CD14-positive monocyte (primary cell): Measurements from ENCODE around the gene ARMC8. TPM values are rescaled to one million over a fixed set of nuclear protein-coding genes. Genes with fewer than 3 reads are reported as not detected.
A peak's percentile ranks its signal among the peaks of the same experiment; 100 is the strongest.

Source experiments
- DNase-seq, 3 donors: peaks; one replicate each; pipeline ENCODE4 v3.0.0-alpha.2; 2011 to 2022
- H2AFZ ChIP-seq: 2 replicates; pipeline ENCODE4 v1.6.0; 2012; ENCODE audit warnings: mild to moderate bottlenecking, low read depth, low read length, inconsistent platforms; ENCODE audit not compliant: insufficient read depth, poor library complexity, severe bottlenecking
- H3K27ac ChIP-seq, 2 donors: 1 replicate in 1 of 2; 2 replicates in 1 of 2; pipeline ENCODE4 v1.5.1; 2012 to 2013; ENCODE audit warnings: low read length in 2 of 2, control low read depth in 1 of 2, inconsistent platforms in 1 of 2, low read depth in 1 of 2, mild to moderate bottlenecking in 1 of 2
- H3K27me3 ChIP-seq, 2 donors: one replicate each; pipeline versions ENCODE4 v1.6.0 to v1.6.1; 2011 to 2013; ENCODE audit warnings: low read length in 2 of 2; ENCODE audit not compliant: control insufficient read depth in 2 of 2, insufficient read depth in 2 of 2
- H3K36me3 ChIP-seq, 2 donors: replicated peaks in 1 of 2; 1 replicate in 1 of 2; 2 replicates in 1 of 2; pipeline versions ENCODE4 v1.5.1 to v1.6.1; 2012 to 2013; ENCODE audit warnings: low read length in 2 of 2, control low read depth in 1 of 2, inconsistent platforms in 1 of 2, mild to moderate bottlenecking in 1 of 2; ENCODE audit not compliant: insufficient read depth in 2 of 2, control insufficient read depth in 1 of 2
- H3K4me1 ChIP-seq, 2 donors: 1 replicate in 1 of 2; 2 replicates in 1 of 2; pipeline versions ENCODE4 v1.5.1 to v1.6.1; 2012 to 2013; ENCODE audit warnings: low read length in 2 of 2, control low read depth in 1 of 2, inconsistent platforms in 1 of 2, mild to moderate bottlenecking in 1 of 2, moderate library complexity in 1 of 2; ENCODE audit not compliant: insufficient read depth in 2 of 2, control insufficient read depth in 1 of 2
- H3K4me2 ChIP-seq: replicated peaks from 2 replicates; pipeline ENCODE3; 2012; ENCODE audit warnings: low read length, moderate library complexity, mild to moderate bottlenecking; ENCODE audit not compliant: poor library complexity, severe bottlenecking; ENCODE audit errors: extremely low read depth
- H3K4me3 ChIP-seq, 3 experiments: fragments of 200-600 bp in 1 of 3; sonication (generic) in 1 of 3; replicated peaks in 1 of 3; 1 replicate in 2 of 3; 2 replicates in 1 of 3; pipeline ENCODE4 v1.5.1; 2011 to 2013; ENCODE audit warnings: low read length in 3 of 3, mild to moderate bottlenecking in 3 of 3, control low read depth in 2 of 3, low read depth in 2 of 3, inconsistent platforms in 1 of 3, moderate library complexity in 1 of 3
- H3K79me2 ChIP-seq: 2 replicates; pipeline ENCODE4 v1.6.0; 2012; ENCODE audit warnings: mild to moderate bottlenecking, control low read depth, inconsistent platforms, low read length, moderate library complexity; ENCODE audit not compliant: insufficient read depth
- H3K9ac ChIP-seq: 2 replicates; pipeline ENCODE4 v1.6.0; 2017; ENCODE audit warnings: low read length, mild to moderate bottlenecking; ENCODE audit not compliant: insufficient read depth, poor library complexity, severe bottlenecking
- H3K9me3 ChIP-seq, 2 donors: replicated peaks in 1 of 2; 1 replicate in 1 of 2; 2 replicates in 1 of 2; pipeline versions ENCODE4 v1.5.1 to v1.6.1; 2012 to 2013; ENCODE audit warnings: low read length in 2 of 2, control low read depth in 1 of 2; ENCODE audit not compliant: control insufficient read depth in 1 of 2, insufficient read depth in 1 of 2
- H4K20me1 ChIP-seq: 2 replicates; pipeline ENCODE4 v1.6.0; 2012; ENCODE audit warnings: mild to moderate bottlenecking, low read length, control low read depth, moderate library complexity; ENCODE audit not compliant: insufficient read depth
- H3K27ac Mint-ChIP-seq, 7 donors: one replicate each; pipeline ENCODE4 v1.8.0; 2020; ENCODE audit warnings: mild to moderate bottlenecking in 7 of 7, mixed read lengths in 7 of 7, moderate library complexity in 6 of 7, inconsistent platforms in 2 of 7
- H3K27me3 Mint-ChIP-seq, 3 donors: one replicate each; pipeline ENCODE4 v1.8.0; 2021 to 2022; ENCODE audit warnings: low read depth in 3 of 3, mild to moderate bottlenecking in 3 of 3, mixed read lengths in 3 of 3, moderate library complexity in 3 of 3, inconsistent platforms in 1 of 3
- H3K36me3 Mint-ChIP-seq, 2 donors: one replicate each; pipeline ENCODE4 v1.8.0; 2020; ENCODE audit warnings: mixed read lengths in 2 of 2, inconsistent platforms in 1 of 2, mild to moderate bottlenecking in 1 of 2
- H3K4me1 Mint-ChIP-seq: one replicate; pipeline ENCODE4 v1.8.0; 2020; ENCODE audit warnings: mild to moderate bottlenecking, mixed read lengths
- H3K4me3 Mint-ChIP-seq, 2 donors: one replicate each; pipeline ENCODE4 v1.8.0; 2020; ENCODE audit warnings: mild to moderate bottlenecking in 2 of 2, mixed read lengths in 2 of 2, moderate library complexity in 1 of 2
- H3K9me3 Mint-ChIP-seq, 7 donors: one replicate each; pipeline ENCODE4 v1.8.0; 2020 to 2022; ENCODE audit warnings: mixed read lengths in 7 of 7, mild to moderate bottlenecking in 6 of 7, moderate library complexity in 6 of 7, inconsistent platforms in 2 of 7
- CTCF ChIP-seq: fragments of 200-600 bp; IDR thresholded peaks from one replicate; pipeline ENCODE4 v1.8.0; 2022; ENCODE audit warnings: antibody characterized with exemption, mild to moderate bottlenecking
- WGBS: methylation state at CpG from one replicate; pipeline ENCODE4 v1.1.5; 2013; ENCODE audit warnings: missing lambda C conversion rate; ENCODE audit not compliant: insufficient coverage; 5-methylcytosine and 5-hydroxymethylcytosine counted together
- intact Hi-C, 2 donors: fragments of 100-400 bp; cut with micrococcal nuclease; formaldehyde crosslinking; loops; one replicate each; pipeline versions ENCODE4 v1.15.0 to v1.15.1; 2023
- polyA plus RNA-seq, 3 donors: library from polyadenylated mRNA; depleted of rRNA in 1 of 3; unstranded in 2 of 3; stranded (reverse) in 1 of 3; fragments of 300-500 nt in 2 of 3; fragments of >200 nt in 1 of 3; fragmentation: Illumina TruSeq in 2 of 3; gene quantifications; 1 replicate in 2 of 3; 2 replicates in 1 of 3; pipeline ENCODE4 v1.2.3, GENCODE V29; 2012 to 2021

Gene ARMC8
- polyA plus RNA-seq, 3 donors = 34.3 to 43.9 (median 42.0) TPM

- peaks cover 15 to 17% of the 10 kb centered on the region in 2 donors for H3K4me1 ChIP-seq
- no peaks in the 10 kb centered on the region for H3K9me3 Mint-ChIP-seq
- TF ChIP-seq CTCF = no peak
- H3K9me3 ChIP-seq = no peaks in the 10 kb centered on the region
- H3K9ac ChIP-seq = peak overlapping the region; percentile 57
- 0% methylated on average over 2 of the region's 7 CpGs for WGBS
- H3K4me2 ChIP-seq = peak overlapping the region; percentile 88
- no peak for DNase-seq
- no peaks in the 10 kb centered on the region for H3K36me3 Mint-ChIP-seq
- H3K27ac ChIP-seq = no peak overlapping the region
- peaks cover 2 to 16% of the 10 kb centered on the region in 2 donors for H3K27me3 ChIP-seq
- H3K4me1 Mint-ChIP-seq = peaks cover 17% of the 10 kb centered on the region
- peaks cover 11 to 33% (median 31%) of the 10 kb centered on the region in 3 donors for H3K27me3 Mint-ChIP-seq
- H3K79me2 ChIP-seq = no peaks in the 10 kb centered on the region
- H3K36me3 ChIP-seq = no peaks in the 10 kb centered on the region
- H3K4me3 ChIP-seq = peak overlapping the region; percentile 41 to 77 (median 42)
- no peak overlapping the region for H3K27ac Mint-ChIP-seq
- H4K20me1 ChIP-seq = no peaks in the 10 kb centered on the region
- H3K4me3 Mint-ChIP-seq = peak overlapping the region; percentile 81 to 93
- intact Hi-C loops = no loop called here
- peak overlapping the region; percentile 83 for H2AFZ ChIP-seq
Measured at GRCh38 chr3:138329984-138330293, 142.8 kb downstream of the ARMC8 start.

GRCh38 chr3:138331143-138331894, 144.2 kb downstream of the ARMC8 start:
- Mint-ChIP-seq H3K27ac (no peak overlapping the region), H3K4me1 (peaks cover 17% of the 10 kb centered on the region), H3K36me3 (no peaks in the 10 kb centered on the region), H3K4me3 (no peak overlapping the region), H3K27me3 (peaks cover 11 to 33% (median 29%) of the 10 kb centered on the region in 3 donors), H3K9me3 (no peaks in the 10 kb centered on the region)
- H2AFZ ChIP-seq = no peak overlapping the region
- TF ChIP-seq CTCF = no peak
- H3K27me3 ChIP-seq = peaks cover 2 to 16% of the 10 kb centered on the region in 2 donors
- DNase-seq = no peak
- intact Hi-C loops = no loop called here
- no peak overlapping the region for H3K4me3 ChIP-seq
- no peak overlapping the region for H3K9ac ChIP-seq
- no peaks in the 10 kb centered on the region for H3K9me3 ChIP-seq
- H3K4me1 ChIP-seq = peaks cover 15 to 17% of the 10 kb centered on the region in 2 donors
- H3K36me3 ChIP-seq = no peaks in the 10 kb centered on the region
- H3K79me2 ChIP-seq = no peaks in the 10 kb centered on the region
- 96% methylated on average over 3 of the region's 6 CpGs for WGBS
- H4K20me1 ChIP-seq = no peaks in the 10 kb centered on the region
- H3K4me2 ChIP-seq = no peak overlapping the region
- no peak overlapping the region for H3K27ac ChIP-seq
